Measurements from ENCODE around the gene KIAA0408. TPM values are rescaled to one million over a fixed set of nuclear protein-coding genes. Genes with fewer than 3 reads are reported as not detected.
A peak's percentile ranks its signal among the peaks of the same experiment; 100 is the strongest.

Gene KIAA0408
- total and polyA plus RNA-seq, 4 experiments from 2014 or later = 1.8 to 6.9 (median 6.8) TPM; not detected in 1

GRCh38 chr6:127456465-127456864 is 2.7 kb downstream of the KIAA0408 start:
- H3K4me3 ChIP-seq (ENCODE audit: low read length in 2 of 2) = no peak overlapping the region
- H3K4me3 Mint-ChIP-seq = no peak overlapping the region

GRCh38 chr6:127453845-127454619 is 5.2 kb downstream of the KIAA0408 start:
- POLR2A ChIA-PET (ENCODE audit: partially characterized antibody) = no interaction called here
- Histone ChIP-seq H3K36me3 (ENCODE audit: insufficient read depth, low read length) (no peaks in the 10 kb centered on the region), H3K27me3 (ENCODE audit: insufficient read depth, low read length) (no peaks in the 10 kb centered on the region), H3K27ac (ENCODE audit: low read depth, low read length) (no peak overlapping the region), H3K9me3 (ENCODE audit: control insufficient read depth in 1 of 2, low read length in 2 of 2) (no peaks in the 10 kb centered on the region), H3K4me1 (ENCODE audit: insufficient read depth, low read length) (no peaks in the 10 kb centered on the region), H3K4me3 (ENCODE audit: low read length in 2 of 2) (no peak overlapping the region)
- Mint-ChIP-seq H3K27me3 (no peaks in the 10 kb centered on the region), H3K36me3 (peaks cover 9 to 17% of the 10 kb centered on the region in 2 donors), H3K9me3 (no peaks in the 10 kb centered on the region), H3K4me1 (no peaks in the 10 kb centered on the region), H3K4me3 (no peak overlapping the region), H3K27ac (no peak overlapping the region)
- intact Hi-C loops (cut with micrococcal nuclease) = no loop called here
- no peak for DNase-seq
- CTCF ChIA-PET (ENCODE audit: partially characterized antibody) = no interaction called here

More at GRCh38 chr6:127456465-127456864, 2.7 kb downstream of the KIAA0408 start:
- H3K27me3 ChIP-seq (ENCODE audit: insufficient read depth, low read length) = no peaks in the 10 kb centered on the region
- no peaks in the 10 kb centered on the region for H3K9me3 Mint-ChIP-seq
- H3K36me3 ChIP-seq (ENCODE audit: insufficient read depth, low read length) = no peaks in the 10 kb centered on the region
- no peaks in the 10 kb centered on the region for H3K9me3 ChIP-seq (ENCODE audit: control insufficient read depth in 1 of 2, low read length in 2 of 2)
- peaks cover 0 to 2% (median 0%) of the 10 kb centered on the region in 4 donors for H3K4me1 Mint-ChIP-seq
- H3K4me1 ChIP-seq (ENCODE audit: insufficient read depth, low read length) = no peaks in the 10 kb centered on the region
- H3K36me3 Mint-ChIP-seq = peaks cover 0 to 3% of the 10 kb centered on the region in 2 donors
- H3K27ac Mint-ChIP-seq = no peak overlapping the region
- CTCF ChIA-PET (ENCODE audit: partially characterized antibody) = no interaction called here
- POLR2A ChIA-PET (ENCODE audit: partially characterized antibody) = no interaction called here
- intact Hi-C loops (cut with micrococcal nuclease) = no loop called here
- DNase-seq = no peak
- no peaks in the 10 kb centered on the region for H3K27me3 Mint-ChIP-seq
- no peak overlapping the region for H3K27ac ChIP-seq (ENCODE audit: low read depth, low read length)

- no peak for DNase-seq
- H3K36me3 ChIP-seq (ENCODE audit: insufficient read depth, low read length) = no peaks in the 10 kb centered on the region
- H3K27me3 Mint-ChIP-seq = no peaks in the 10 kb centered on the region
- no peaks in the 10 kb centered on the region for H3K27me3 ChIP-seq (ENCODE audit: insufficient read depth, low read length)
- H3K9me3 ChIP-seq (ENCODE audit: control insufficient read depth in 1 of 2, low read length in 2 of 2) = no peaks in the 10 kb centered on the region
- H3K27ac Mint-ChIP-seq = peak overlapping the region in 1 of 7 donors; percentile 22
- no peak overlapping the region for H3K27ac ChIP-seq (ENCODE audit: low read depth, low read length)
- POLR2A ChIA-PET (ENCODE audit: partially characterized antibody) = no interaction called here
- no peaks in the 10 kb centered on the region for H3K4me1 Mint-ChIP-seq
- no peaks in the 10 kb centered on the region for H3K9me3 Mint-ChIP-seq
- H3K4me1 ChIP-seq (ENCODE audit: insufficient read depth, low read length) = no peaks in the 10 kb centered on the region
- no peak overlapping the region for H3K4me3 ChIP-seq (ENCODE audit: low read length in 2 of 2)
- H3K36me3 Mint-ChIP-seq = peaks cover 16 to 23% of the 10 kb centered on the region in 2 donors
- H3K4me3 Mint-ChIP-seq = no peak overlapping the region
- CTCF ChIA-PET (ENCODE audit: partially characterized antibody) = interaction anchor here (1.0 kb wide), 1 partner anchor 13 kb away, joined by 5 read pairs; no protein-coding TSS in a partner anchor
- intact Hi-C loops (cut with micrococcal nuclease) = no loop called here
These were observed 6.4 kb downstream of the KIAA0408 start for GRCh38 chr6:127452803-127453202.

GRCh38 chr6:127451388-127451787 is 7.8 kb downstream of the KIAA0408 start:
- DNase-seq = no peak
- peaks cover 0 to under 1% (median 0%) of the 10 kb centered on the region in 4 donors for H3K4me1 Mint-ChIP-seq
- Histone ChIP-seq H3K4me3 (ENCODE audit: low read length in 2 of 2) (no peak overlapping the region), H3K9me3 (ENCODE audit: control insufficient read depth in 1 of 2, low read length in 2 of 2) (no peaks in the 10 kb centered on the region), H3K27me3 (ENCODE audit: insufficient read depth, low read length) (no peaks in the 10 kb centered on the region), H3K4me1 (ENCODE audit: insufficient read depth, low read length) (no peaks in the 10 kb centered on the region), H3K27ac (ENCODE audit: low read depth, low read length) (no peak overlapping the region), H3K36me3 (ENCODE audit: insufficient read depth, low read length) (no peaks in the 10 kb centered on the region)
- no peak overlapping the region for H3K27ac Mint-ChIP-seq
- intact Hi-C loops (cut with micrococcal nuclease) = no loop called here
- no peaks in the 10 kb centered on the region for H3K27me3 Mint-ChIP-seq
- no peaks in the 10 kb centered on the region for H3K9me3 Mint-ChIP-seq
- no peak overlapping the region for H3K4me3 Mint-ChIP-seq
- peaks cover 22 to 34% of the 10 kb centered on the region in 2 donors for H3K36me3 Mint-ChIP-seq
- CTCF ChIA-PET (ENCODE audit: partially characterized antibody) = interaction anchor here (1.7 kb wide), 1 partner anchor 12 kb away, joined by 8 read pairs; no protein-coding TSS in a partner anchor
- POLR2A ChIA-PET (ENCODE audit: partially characterized antibody) = no interaction called here

- H3K4me3 ChIP-seq (ENCODE audit: low read length in 2 of 2) = no peak overlapping the region
- Mint-ChIP-seq H3K27ac (peak overlapping the region in 1 of 7 donors; percentile 29), H3K27me3 (no peaks in the 10 kb centered on the region), H3K36me3 (peaks cover 25 to 43% of the 10 kb centered on the region in 2 donors), H3K9me3 (no peaks in the 10 kb centered on the region), H3K4me3 (no peak overlapping the region), H3K4me1 (peaks cover 0 to 3% (median 0%) of the 10 kb centered on the region in 4 donors)
- POLR2A ChIA-PET (ENCODE audit: partially characterized antibody) = no interaction called here
- H3K27ac ChIP-seq (ENCODE audit: low read depth, low read length) = no peak overlapping the region
- CTCF ChIA-PET (ENCODE audit: partially characterized antibody) = interaction anchor here (1.2 kb wide), 1 partner anchor 9 kb away, joined by 3 read pairs; no protein-coding TSS in a partner anchor
- H3K36me3 ChIP-seq (ENCODE audit: insufficient read depth, low read length) = no peaks in the 10 kb centered on the region
- H3K4me1 ChIP-seq (ENCODE audit: insufficient read depth, low read length) = no peaks in the 10 kb centered on the region
- H3K27me3 ChIP-seq (ENCODE audit: insufficient read depth, low read length) = no peaks in the 10 kb centered on the region
- DNase-seq = no peak
- intact Hi-C loops (cut with micrococcal nuclease) = no loop called here
- no peaks in the 10 kb centered on the region for H3K9me3 ChIP-seq (ENCODE audit: control insufficient read depth in 1 of 2, low read length in 2 of 2)
These were observed 11.4 kb downstream of the KIAA0408 start for GRCh38 chr6:127447780-127448179.

GRCh38 chr6:127446356-127446755 is 12.8 kb downstream of the KIAA0408 start:
- no peaks in the 10 kb centered on the region for H3K36me3 ChIP-seq (ENCODE audit: insufficient read depth, low read length)
- Mint-ChIP-seq H3K27me3 (no peaks in the 10 kb centered on the region), H3K36me3 (peaks cover 25 to 43% of the 10 kb centered on the region in 2 donors), H3K4me1 (peaks cover 0 to 3% (median 0%) of the 10 kb centered on the region in 4 donors), H3K4me3 (no peak overlapping the region), H3K27ac (no peak overlapping the region), H3K9me3 (no peaks in the 10 kb centered on the region)
- H3K9me3 ChIP-seq (ENCODE audit: control insufficient read depth in 1 of 2, low read length in 2 of 2) = no peaks in the 10 kb centered on the region
- ChIA-PET POLR2A (ENCODE audit: partially characterized antibody) (no interaction called here), CTCF (ENCODE audit: partially characterized antibody) (no interaction called here)
- no peaks in the 10 kb centered on the region for H3K27me3 ChIP-seq (ENCODE audit: insufficient read depth, low read length)
- intact Hi-C loops (cut with micrococcal nuclease) = no loop called here
- H3K4me3 ChIP-seq (ENCODE audit: low read length in 2 of 2) = no peak overlapping the region
- no peak overlapping the region for H3K27ac ChIP-seq (ENCODE audit: low read depth, low read length)
- no peak for DNase-seq
- no peaks in the 10 kb centered on the region for H3K4me1 ChIP-seq (ENCODE audit: insufficient read depth, low read length)

GRCh38 chr6:127441881-127442280 is 17.3 kb downstream of the KIAA0408 start:
- Histone ChIP-seq H3K36me3 (ENCODE audit: insufficient read depth, low read length) (no peaks in the 10 kb centered on the region), H3K4me1 (ENCODE audit: insufficient read depth, low read length) (no peaks in the 10 kb centered on the region), H3K27me3 (ENCODE audit: insufficient read depth, low read length) (no peaks in the 10 kb centered on the region), H3K9me3 (ENCODE audit: control insufficient read depth in 1 of 2, low read length in 2 of 2) (no peaks in the 10 kb centered on the region), H3K4me3 (ENCODE audit: low read length in 2 of 2) (no peak overlapping the region), H3K27ac (ENCODE audit: low read depth, low read length) (no peak overlapping the region)
- H3K4me1 Mint-ChIP-seq = peaks cover 0 to 3% (median 0%) of the 10 kb centered on the region in 4 donors
- no peak overlapping the region for H3K27ac Mint-ChIP-seq
- ChIA-PET POLR2A (ENCODE audit: partially characterized antibody) (no interaction called here), CTCF (ENCODE audit: partially characterized antibody) (no interaction called here)
- H3K4me3 Mint-ChIP-seq = no peak overlapping the region
- no peaks in the 10 kb centered on the region for H3K27me3 Mint-ChIP-seq
- H3K36me3 Mint-ChIP-seq = peaks cover 4 to 14% of the 10 kb centered on the region in 2 donors
- intact Hi-C loops (cut with micrococcal nuclease) = no loop called here
- H3K9me3 Mint-ChIP-seq = no peaks in the 10 kb centered on the region
- DNase-seq = no peak

Data from CD4-positive, alpha-beta memory T cell (primary cell).